ENCODE data around the gene RRP36.

- TF ChIP-seq CTCF (conservative IDR thresholded peaks at IDR 0.05; ENCODE audit: low read depth, low read length) (no peak), EZH2 (IDR thresholded peaks at IDR 0.05; ENCODE audit: low read length, unreplicated experiment) (no peak), EZH2phosphoT487 (IDR thresholded peaks at IDR 0.05; ENCODE audit: borderline replicate concordance, low read length) (no peak)
Measured at GRCh38 chr6:43043310-43043709, 21.9 kb downstream of the RRP36 start.
